HG03095 (cell line): ENCODE data around the gene PPP4R3B.
"Not testable (repeated sequence)": the region's sequence is repeated elsewhere in the genome, so short reads cannot be mapped to it uniquely, and the experiment has no call there.

Source experiments
- ATAC-seq: cut with Tn5 transposase; IDR thresholded peaks from one replicate; pipeline ENCODE4 v1.9.1; 2021; ENCODE audit warnings: moderate library complexity; ENCODE audit not compliant: unreplicated experiment

Gene PPP4R3B

DNA sequence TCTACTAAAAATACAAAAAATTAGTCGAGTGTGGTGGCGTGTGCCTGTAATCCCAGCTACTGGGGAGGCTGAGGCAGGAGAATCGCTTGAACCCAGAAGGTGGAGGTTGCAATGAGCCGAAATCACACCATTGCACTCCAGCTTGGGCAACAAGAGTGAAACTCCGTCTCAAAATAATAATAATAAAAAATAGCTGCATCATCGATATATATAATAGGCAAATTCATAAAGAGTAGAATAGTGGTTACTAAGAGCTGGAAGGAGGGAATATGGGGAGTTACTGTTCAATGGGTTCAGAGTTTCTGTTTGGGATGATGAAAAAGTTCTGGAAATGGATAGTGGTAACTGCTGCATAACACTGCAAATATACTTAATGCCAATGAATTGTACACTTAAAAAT, 20.6 kb downstream of the PPP4R3B start:
- ATAC-seq = not testable (repeated sequence)

DNA sequence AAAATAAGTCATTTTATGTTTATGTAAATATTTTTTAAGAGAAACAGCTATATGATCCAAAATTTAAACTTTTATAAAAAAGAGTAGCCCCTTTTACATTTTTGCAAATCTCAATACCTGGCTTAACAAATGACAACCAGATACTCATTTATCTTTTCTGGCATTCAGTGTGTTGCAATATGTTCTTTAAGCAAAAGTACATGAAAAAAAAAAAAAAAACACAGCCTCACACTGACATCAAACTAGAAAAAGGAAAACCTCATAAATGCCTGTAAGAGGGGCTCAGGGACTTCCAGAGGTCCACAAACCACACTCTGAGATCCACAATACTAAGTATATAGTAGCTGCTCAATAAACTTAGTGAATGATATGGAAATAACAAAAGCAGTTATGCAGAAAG, 21.9 kb downstream of the PPP4R3B start:
- no peak for ATAC-seq

GRCh38 chr2:55592130-55592529, 25.3 kb downstream of the PPP4R3B start:
- no peak for ATAC-seq

GRCh38 chr2:55590810-55591440, 26.5 kb downstream of the PPP4R3B start:
- ATAC-seq = no peak

DNA sequence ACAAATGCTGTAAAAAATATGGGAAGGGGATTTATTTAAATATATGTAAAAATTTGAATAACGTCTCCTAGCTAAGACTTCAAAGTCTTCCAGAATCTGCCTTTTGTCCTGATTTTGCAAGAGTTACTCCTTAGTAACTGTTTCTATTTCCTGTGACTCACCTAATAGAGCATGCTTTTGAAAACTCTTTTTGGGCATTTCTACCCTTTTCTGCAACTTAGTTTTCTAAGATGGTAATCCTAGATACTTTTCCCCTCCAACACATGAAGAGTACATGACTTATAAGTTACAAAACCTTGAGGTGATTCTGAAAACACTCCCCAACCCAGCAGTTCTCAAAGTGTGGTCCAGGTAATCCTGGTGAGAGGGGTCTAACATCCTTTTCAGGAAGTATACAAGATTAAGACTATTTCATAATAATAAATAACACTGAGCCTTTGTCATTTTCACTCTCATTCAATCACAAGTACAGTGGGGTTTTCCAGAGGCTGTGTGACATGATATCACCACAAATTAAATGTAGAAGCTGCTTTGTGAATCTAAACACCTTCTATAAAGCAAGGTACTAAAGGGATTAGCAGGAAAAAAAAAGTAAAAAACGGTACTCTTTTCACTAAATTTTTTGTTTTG, 31.9 kb downstream of the PPP4R3B start:
- no peak for ATAC-seq

- ATAC-seq = no peak
Observed at GRCh38 chr2:55581874-55582547, 35.4 kb downstream of the PPP4R3B start.

GRCh38 chr2:55581435-55581834, 36.0 kb downstream of the PPP4R3B start:
- ATAC-seq = no peak

- ATAC-seq = not testable (repeated sequence)
Observed at GRCh38 chr2:55569002-55569401, 48.4 kb downstream of the PPP4R3B start.

GRCh38 chr2:55567298-55567697, 50.1 kb downstream of the PPP4R3B start:
- no peak for ATAC-seq

GRCh38 chr2:55565613-55566012, 51.8 kb downstream of the PPP4R3B start:
- ATAC-seq = no peak

- no peak for ATAC-seq
Observed at GRCh38 chr2:55560855-55561254, 56.6 kb downstream of the PPP4R3B start.

GRCh38 chr2:55556809-55557208, 60.6 kb downstream of the PPP4R3B start:
- ATAC-seq = no peak

- no peak for ATAC-seq
Observed at GRCh38 chr2:55555977-55556376, 61.4 kb downstream of the PPP4R3B start.

- ATAC-seq = no peak
Observed at GRCh38 chr2:55553321-55553720, 64.1 kb downstream of the PPP4R3B start.

DNA sequence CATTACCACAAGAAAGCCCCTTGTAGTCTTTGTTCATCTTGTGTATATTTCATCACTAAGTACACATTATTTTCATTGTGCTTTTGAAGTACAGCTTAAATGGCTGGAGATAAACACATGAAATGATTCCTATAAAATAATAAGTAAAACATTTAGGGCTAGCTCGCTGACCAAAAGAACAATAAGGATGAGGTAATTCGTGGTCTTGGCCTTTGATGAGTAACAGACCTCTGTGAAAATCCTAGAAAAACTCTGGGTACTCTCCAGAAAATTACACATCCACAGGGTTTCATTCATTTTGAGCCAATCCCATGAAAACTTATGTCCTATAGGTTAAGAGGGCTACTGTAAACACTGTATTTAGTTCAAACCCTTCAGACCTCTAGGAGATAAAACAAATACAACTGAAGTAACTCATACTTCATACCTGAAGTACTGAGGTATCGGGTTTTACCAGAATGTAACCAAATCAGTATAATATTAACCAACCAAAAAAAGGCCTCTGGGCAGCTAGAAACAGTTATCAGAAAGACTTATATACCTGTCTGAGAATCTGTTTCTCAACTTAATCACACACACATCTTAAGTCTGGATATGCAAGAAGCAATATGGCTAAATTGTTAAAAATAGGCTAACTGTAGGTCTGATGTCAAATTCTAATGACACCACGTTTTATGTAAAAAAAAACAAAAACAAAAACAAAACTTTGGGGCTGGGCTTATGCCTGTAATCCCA, 66.9 kb downstream of the PPP4R3B start:
- ATAC-seq = no peak

DNA sequence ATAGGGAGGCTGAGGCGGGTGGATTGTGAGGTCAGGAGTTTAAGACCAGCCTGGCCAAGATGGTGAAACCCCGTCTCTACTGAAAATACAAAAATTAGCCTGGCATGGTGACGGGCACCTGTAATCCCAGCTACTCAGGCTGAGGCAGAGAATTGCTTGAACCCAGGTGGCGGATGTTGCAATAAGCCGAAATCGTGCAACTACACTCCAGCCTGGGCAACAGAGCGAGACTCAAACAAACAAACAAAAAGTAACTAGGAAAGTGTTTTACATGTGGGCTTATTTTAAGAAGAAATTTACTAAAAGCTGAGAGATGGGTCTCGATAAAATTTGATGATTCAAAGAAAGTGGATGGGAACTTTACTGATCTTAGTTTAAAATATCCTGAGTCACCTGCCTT, 69.7 kb downstream of the PPP4R3B start:
- not testable (repeated sequence) for ATAC-seq

- ATAC-seq = no peak
Observed at GRCh38 chr2:55547001-55547400, 70.4 kb downstream of the PPP4R3B start.

DNA sequence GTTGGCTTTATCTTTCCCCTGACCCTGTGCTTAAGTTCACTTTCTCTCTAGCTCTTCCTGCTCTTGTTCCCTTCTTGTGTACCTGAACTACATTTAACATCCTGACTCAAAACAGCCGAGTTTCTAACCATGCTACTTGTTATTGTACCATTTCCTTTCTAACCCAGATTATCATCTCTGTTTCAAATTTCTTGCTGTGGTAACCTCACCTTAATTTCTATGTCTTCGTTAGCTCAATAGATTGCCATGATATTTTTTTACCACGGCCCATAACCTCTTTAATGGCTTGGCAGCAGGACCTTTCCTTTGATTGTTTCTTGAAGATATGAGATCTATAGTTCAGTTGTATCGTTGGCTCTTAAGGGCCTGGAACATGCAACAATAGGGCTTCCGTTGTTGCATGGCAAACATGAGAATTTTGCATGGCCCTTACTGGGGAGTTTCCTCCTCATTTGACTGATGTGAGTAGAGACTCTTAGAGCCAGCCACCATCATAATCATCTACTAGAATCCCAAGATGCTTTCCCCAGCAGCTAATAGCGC, 86.8 kb downstream of the PPP4R3B start:
- ATAC-seq = no peak

DNA sequence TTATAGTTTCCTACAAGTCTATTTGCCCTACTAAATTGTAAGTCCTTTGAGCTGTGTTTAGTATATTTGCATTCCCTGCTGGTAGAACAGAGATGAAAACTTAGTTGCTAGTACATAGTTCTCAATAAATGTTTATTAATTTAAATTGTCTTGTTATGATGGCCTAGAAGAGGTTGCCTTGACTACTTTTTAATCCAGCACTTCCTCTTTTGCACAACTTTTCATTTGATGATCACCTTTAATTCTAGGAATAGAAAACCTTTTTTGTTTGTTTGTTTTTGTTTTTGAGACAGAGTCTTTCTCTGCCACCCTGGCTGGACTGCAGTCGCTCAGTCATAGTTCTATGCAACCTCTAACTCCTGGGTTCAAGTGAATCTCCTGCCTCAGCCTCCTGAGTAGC, 91.2 kb downstream of the PPP4R3B start:
- ATAC-seq = no peak

DNA sequence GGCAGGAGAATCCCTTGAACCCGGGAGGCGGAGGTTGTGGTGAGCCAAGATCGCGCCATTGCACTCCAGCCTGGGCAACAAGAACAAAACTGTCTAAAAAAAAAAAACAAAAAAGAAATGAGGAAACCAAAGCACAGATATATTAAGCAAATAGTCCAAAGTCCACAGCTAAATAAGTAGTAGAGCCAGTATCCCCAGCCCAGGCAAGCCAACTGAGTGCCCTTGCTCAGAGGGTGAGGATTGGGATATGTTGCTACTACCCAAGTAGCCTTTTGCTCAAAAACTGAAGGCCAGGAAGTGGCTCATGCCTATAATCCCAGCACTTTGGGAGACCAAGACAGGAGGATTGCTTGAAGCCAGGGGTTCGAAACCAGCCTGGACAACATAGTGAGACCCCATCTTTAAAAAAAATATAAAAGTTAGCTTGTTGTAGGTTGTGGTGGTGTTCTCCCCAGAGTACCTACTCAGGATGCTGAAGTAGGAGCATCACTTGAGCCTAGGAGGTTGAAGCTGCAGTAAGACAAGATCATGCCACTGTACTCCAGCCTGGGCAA, 92.5 kb downstream of the PPP4R3B start:
- no peak for ATAC-seq
